ENCODE measurements around the gene CASP9. TPM values are rescaled to one million over a fixed set of nuclear protein-coding genes. Genes with fewer than 3 reads are reported as not detected.
A peak's percentile ranks its signal among the peaks of the same experiment; 100 is the strongest.

CASP9 gene
- total and polyA plus RNA-seq, 2 of the 13 experiments (the other 11 are each of a cell fraction or from before 2014, with no cell fraction given): 8.5 to 11.5 TPM

DNA sequence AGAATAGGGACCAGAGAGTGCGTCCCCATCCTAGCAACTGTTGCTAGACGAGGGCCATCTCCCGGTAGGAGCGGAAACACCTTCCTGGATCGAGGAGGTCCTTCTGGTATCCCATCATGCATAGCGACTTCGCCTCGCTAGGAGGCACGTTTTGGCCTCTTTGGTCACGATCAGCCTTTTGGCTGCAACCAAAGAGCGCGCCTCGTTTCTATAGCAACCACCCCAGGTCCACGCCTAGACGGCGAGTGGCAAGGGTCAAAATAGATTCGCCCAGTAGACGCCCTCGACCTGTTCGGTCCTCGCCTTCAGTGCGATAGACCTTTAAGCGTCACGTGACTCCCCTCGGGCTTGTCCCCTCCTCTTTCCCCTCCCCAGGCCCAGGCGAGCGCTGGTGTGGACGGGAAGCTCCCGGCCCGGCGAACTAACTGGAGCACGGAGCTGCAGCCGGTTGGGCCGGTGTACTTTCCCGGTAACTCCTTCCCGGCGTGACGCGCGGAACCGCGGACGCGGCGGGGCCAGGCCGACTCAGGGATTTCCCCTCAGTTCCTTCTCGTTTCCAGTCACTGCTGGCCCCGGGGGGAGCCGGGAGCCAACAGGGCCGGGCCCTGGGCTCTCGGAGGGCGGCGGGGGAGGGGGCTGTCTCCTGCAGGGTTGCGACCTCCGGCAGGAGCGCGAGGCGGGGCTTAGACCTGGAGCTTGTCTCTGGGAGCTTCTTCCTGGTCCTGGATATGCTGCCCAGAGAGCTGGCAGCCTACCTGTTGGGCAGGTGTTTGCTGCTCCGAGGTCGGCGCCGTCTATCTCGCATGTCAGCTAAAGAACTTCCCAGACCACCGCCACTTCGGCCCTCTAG is 2.7 kb upstream of the CASP9 start, which contains the start of gene DNAJC16 (continued):
- TF ChIP-seq SALL2 (CRISPR knock-in tag; IDR thresholded peaks at IDR 0.05) (peak; percentile 84; the same call in 1 of the 2 replicates), ZNF781 (CRISPR knock-in tag; IDR thresholded peaks at IDR 0.05; ENCODE audit: borderline replicate concordance, not compliant biosample characterization) (no peak), KLF16 (CRISPR knock-in tag; IDR thresholded peaks at IDR 0.05) (peak in 1 of 2 experiments; percentile 93; a peak in 2 of 4 replicates), MYC (CRISPR knock-in tag; IDR thresholded peaks at IDR 0.05; ENCODE audit: borderline replicate concordance) (peak; percentile 59), ZBTB7B (CRISPR knock-in tag; IDR thresholded peaks at IDR 0.05) (peak; percentile 64; the same call in 1 of the 2 replicates), NR2C2 (CRISPR knock-in tag; IDR thresholded peaks at IDR 0.05; ENCODE audit: borderline replicate concordance) (peak; percentile 94), PPARG (CRISPR knock-in tag; conservative IDR thresholded peaks at IDR 0.05) (peak; percentile 72), ZNF773 (CRISPR knock-in tag; IDR thresholded peaks at IDR 0.05; ENCODE audit: borderline replicate concordance) (no peak), PHF20 (CRISPR knock-in tag; IDR thresholded peaks at IDR 0.05) (peak; percentile 82; the same call in 1 of the 2 replicates)
- TF ChIP-seq, protein P1, sequence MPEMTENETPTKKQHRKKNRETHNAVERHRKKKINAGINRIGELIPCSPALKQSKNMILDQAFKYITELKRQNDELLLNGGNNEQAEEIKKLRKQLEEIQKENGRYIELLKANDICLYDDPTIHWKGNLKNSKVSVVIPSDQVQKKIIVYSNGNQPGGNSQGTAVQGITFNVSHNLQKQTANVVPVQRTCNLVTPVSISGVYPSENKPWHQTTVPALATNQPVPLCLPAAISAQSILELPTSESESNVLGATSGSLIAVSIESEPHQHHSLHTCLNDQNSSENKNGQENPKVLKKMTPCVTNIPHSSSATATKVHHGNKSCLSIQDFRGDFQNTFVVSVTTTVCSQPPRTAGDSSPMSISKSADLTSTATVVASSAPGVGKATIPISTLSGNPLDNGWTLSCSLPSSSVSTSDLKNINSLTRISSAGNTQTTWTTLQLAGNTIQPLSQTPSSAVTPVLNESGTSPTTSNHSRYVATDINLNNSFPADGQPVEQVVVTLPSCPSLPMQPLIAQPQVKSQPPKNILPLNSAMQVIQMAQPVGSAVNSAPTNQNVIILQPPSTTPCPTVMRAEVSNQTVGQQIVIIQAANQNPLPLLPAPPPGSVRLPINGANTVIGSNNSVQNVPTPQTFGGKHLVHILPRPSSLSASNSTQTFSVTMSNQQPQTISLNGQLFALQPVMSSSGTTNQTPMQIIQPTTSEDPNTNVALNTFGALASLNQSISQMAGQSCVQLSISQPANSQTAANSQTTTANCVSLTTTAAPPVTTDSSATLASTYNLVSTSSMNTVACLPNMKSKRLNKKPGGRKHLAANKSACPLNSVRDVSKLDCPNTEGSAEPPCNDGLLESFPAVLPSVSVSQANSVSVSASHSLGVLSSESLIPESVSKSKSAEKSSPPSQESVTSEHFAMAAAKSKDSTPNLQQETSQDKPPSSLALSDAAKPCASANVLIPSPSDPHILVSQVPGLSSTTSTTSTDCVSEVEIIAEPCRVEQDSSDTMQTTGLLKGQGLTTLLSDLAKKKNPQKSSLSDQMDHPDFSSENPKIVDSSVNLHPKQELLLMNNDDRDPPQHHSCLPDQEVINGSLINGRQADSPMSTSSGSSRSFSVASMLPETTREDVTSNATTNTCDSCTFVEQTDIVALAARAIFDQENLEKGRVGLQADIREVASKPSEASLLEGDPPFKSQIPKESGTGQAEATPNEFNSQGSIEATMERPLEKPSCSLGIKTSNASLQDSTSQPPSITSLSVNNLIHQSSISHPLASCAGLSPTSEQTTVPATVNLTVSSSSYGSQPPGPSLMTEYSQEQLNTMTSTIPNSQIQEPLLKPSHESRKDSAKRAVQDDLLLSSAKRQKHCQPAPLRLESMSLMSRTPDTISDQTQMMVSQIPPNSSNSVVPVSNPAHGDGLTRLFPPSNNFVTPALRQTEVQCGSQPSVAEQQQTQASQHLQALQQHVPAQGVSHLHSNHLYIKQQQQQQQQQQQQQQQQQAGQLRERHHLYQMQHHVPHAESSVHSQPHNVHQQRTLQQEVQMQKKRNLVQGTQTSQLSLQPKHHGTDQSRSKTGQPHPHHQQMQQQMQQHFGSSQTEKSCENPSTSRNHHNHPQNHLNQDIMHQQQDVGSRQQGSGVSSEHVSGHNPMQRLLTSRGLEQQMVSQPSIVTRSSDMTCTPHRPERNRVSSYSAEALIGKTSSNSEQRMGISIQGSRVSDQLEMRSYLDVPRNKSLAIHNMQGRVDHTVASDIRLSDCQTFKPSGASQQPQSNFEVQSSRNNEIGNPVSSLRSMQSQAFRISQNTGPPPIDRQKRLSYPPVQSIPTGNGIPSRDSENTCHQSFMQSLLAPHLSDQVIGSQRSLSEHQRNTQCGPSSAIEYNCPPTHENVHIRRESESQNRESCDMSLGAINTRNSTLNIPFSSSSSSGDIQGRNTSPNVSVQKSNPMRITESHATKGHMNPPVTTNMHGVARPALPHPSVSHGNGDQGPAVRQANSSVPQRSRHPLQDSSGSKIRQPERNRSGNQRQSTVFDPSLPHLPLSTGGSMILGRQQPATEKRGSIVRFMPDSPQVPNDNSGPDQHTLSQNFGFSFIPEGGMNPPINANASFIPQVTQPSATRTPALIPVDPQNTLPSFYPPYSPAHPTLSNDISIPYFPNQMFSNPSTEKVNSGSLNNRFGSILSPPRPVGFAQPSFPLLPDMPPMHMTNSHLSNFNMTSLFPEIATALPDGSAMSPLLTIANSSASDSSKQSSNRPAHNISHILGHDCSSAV (CRISPR knock-in tag; IDR thresholded peaks at IDR 0.05; ENCODE audit: borderline replicate concordance): peak; percentile 81
- TF ChIP-seq, protein P2, sequence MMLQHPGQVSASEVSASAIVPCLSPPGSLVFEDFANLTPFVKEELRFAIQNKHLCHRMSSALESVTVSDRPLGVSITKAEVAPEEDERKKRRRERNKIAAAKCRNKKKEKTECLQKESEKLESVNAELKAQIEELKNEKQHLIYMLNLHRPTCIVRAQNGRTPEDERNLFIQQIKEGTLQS (CRISPR knock-in tag; IDR thresholded peaks at IDR 0.05): no peak
- TF ChIP-seq, protein P3, sequence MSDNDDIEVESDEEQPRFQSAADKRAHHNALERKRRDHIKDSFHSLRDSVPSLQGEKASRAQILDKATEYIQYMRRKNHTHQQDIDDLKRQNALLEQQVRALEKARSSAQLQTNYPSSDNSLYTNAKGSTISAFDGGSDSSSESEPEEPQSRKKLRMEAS (IDR thresholded peaks at IDR 0.05): peak; percentile 92
- TF ChIP-seq, protein P4, sequence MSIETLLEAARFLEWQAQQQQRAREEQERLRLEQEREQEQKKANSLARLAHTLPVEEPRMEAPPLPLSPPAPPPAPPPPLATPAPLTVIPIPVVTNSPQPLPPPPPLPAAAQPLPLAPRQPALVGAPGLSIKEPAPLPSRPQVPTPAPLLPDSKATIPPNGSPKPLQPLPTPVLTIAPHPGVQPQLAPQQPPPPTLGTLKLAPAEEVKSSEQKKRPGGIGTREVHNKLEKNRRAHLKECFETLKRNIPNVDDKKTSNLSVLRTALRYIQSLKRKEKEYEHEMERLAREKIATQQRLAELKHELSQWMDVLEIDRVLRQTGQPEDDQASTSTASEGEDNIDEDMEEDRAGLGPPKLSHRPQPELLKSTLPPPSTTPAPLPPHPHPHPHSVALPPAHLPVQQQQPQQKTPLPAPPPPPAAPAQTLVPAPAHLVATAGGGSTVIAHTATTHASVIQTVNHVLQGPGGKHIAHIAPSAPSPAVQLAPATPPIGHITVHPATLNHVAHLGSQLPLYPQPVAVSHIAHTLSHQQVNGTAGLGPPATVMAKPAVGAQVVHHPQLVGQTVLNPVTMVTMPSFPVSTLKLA (IDR thresholded peaks at IDR 0.05): peak; percentile 92
- TF ChIP-seq, protein P5, sequence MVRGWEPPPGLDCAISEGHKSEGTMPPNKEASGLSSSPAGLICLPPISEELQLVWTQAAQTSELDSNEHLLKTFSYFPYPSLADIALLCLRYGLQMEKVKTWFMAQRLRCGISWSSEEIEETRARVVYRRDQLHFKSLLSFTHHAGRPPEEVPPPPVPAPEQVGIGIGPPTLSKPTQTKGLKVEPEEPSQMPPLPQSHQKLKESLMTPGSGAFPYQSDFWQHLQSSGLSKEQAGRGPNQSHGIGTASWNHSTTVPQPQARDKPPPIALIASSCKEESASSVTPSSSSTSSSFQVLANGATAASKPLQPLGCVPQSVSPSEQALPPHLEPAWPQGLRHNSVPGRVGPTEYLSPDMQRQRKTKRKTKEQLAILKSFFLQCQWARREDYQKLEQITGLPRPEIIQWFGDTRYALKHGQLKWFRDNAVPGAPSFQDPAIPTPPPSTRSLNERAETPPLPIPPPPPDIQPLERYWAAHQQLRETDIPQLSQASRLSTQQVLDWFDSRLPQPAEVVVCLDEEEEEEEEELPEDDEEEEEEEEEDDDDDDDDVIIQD (CRISPR knock-in tag; IDR thresholded peaks at IDR 0.05; ENCODE audit: low read depth): peak; percentile 9; the same call in 1 of the 2 replicates

Measured in HepG2 (cell line).